ENCODE data around the gene CBL. TPM values are rescaled to one million over a fixed set of nuclear protein-coding genes. Genes with fewer than 3 reads are reported as not detected.

The CBL gene
- total RNA-seq, 2 experiments from 2014 or later = 45.1 to 53.9 TPM

DNA sequence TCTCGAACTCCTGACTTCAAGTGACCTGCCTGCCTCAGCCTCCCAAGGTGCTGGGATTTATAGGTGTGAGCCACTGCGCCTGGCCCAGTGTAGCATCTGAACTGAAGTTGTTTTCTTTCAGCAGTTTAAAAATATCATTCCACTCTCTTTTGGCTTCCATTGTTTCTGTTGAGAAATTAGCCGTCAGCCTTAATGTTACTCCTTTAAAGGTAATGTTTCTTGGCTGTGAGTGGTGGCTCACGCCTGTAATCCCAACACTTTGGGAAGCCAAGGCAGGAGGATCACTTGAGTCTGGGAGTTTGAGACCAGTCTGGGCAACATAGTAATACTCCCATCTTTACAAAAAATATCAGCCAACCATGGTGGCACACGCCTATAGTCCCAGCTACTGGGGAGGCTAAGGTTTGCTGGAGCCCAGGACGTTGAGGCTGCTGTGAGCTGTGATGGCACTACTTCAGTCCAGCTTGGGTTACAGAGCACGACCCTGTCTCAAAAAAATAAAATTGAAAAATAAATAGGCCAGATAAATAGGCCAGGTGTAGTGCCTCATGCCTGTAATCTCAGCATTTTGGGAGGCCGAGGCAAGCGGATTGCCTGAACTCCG is 84.9 kb downstream of the CBL start:
- Mint-ChIP-seq H3K36me3 (ENCODE audit: low read depth) (peaks cover 34% of the 10 kb centered on the region), H3K27ac (no peak overlapping the region), H3K27me3 (no peaks in the 10 kb centered on the region), H3K4me1 (no peaks in the 10 kb centered on the region), H3K4me3 (no peak overlapping the region), H3K9me3 (peaks cover 3% of the 10 kb centered on the region)
- DNase-seq = no peak
- ChIA-PET CTCF (interaction anchor here (0.7 kb wide), 2 partner anchors 48 to 164 kb away, joined by 3 to 4 read pairs; no protein-coding TSS in a partner anchor), POLR2A (no interaction called here)

DNA sequence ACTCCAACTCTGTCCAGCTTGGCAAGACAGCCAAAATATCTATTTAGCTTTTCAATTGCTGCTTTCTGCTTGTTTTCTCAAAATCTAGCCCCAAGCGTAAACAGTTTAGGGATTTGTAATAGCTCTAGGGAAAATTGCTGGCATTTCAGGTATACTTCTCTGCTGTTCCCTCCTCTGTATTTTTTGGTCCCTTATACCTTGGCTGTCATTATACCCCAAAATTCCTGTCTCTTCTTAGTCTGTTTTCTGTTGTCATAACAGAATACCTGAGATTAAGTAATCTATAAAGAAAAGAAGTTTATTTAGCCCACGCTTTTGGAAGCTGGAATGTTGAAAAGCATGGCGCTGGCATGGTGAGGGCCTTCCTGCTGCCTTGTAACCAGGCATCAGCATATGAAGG is 87.3 kb downstream of the CBL start:
- Mint-ChIP-seq H3K27ac (no peak overlapping the region), H3K36me3 (ENCODE audit: low read depth) (peaks cover 37% of the 10 kb centered on the region), H3K27me3 (no peaks in the 10 kb centered on the region), H3K4me3 (no peak overlapping the region), H3K4me1 (no peaks in the 10 kb centered on the region), H3K9me3 (peaks cover 3% of the 10 kb centered on the region)
- DNase-seq = no peak
- ChIA-PET POLR2A (no interaction called here), CTCF (interaction anchor here (1.3 kb wide), 1 partner anchor 9 kb away, joined by 4 read pairs; no protein-coding TSS in a partner anchor)

DNA sequence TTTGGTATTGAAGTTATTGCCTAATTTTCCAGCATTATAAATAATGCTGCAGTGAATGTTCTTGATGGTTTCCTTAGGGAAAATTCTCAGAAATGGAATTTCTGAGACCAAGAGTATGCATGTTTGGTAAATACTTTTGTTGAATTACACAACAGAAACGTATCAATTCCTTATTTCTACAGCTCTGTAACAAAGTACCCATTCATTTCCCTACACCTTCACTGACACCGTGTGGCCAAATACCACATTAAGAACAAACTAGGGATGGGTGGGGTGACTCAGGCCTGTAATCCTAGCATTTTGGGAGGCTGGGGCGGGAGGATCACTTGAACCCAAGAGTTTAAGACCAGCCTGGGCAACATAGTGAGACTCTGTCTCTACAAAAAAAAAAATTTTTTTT is 89.0 kb downstream of the CBL start:
- peaks cover 41% of the 10 kb centered on the region for H3K36me3 Mint-ChIP-seq (ENCODE audit: low read depth)
- CTCF ChIA-PET = no interaction called here
- H3K27me3 Mint-ChIP-seq = no peaks in the 10 kb centered on the region

DNA sequence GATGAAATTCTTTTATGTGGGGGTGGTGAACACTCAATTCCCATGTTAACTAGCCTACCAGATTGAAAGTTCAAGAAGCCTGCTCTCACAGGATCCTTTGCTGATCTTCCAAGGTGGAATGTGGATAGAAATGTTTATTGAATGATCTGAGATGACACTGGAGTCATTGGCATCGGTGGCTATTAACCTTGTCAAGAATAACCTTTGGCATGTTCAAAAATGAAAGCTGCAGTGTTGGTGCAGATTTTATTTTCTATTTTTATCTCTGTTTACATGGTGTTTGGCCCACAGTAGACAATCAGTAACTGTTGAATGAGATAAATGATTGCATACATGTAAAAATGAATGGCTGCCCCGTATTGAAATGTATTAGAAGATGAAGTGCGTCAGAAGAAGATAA is 91.8 kb downstream of the CBL start:
- ChIA-PET CTCF (interaction anchor here (1.2 to 1.3 kb wide), 4 partner anchors 13 to 242 kb away, joined by 3 to 4 read pairs (median 3); no protein-coding TSS in a partner anchor), POLR2A (no interaction called here)
- no peak for DNase-seq
- H3K4me3 Mint-ChIP-seq = no peak overlapping the region
- H3K36me3 Mint-ChIP-seq (ENCODE audit: low read depth) = peaks cover 46% of the 10 kb centered on the region
- no peak overlapping the region for H3K27ac Mint-ChIP-seq
- H3K4me1 Mint-ChIP-seq = peaks cover 2% of the 10 kb centered on the region
- H3K27me3 Mint-ChIP-seq = no peaks in the 10 kb centered on the region
- no peaks in the 10 kb centered on the region for H3K9me3 Mint-ChIP-seq

More for the DNA sequence above, 89.0 kb downstream of the CBL start:
- no peaks in the 10 kb centered on the region for H3K4me1 Mint-ChIP-seq
- POLR2A ChIA-PET = no interaction called here
- DNase-seq = no peak
- no peak overlapping the region for H3K27ac Mint-ChIP-seq
- peaks cover 3% of the 10 kb centered on the region for H3K9me3 Mint-ChIP-seq
- no peak overlapping the region for H3K4me3 Mint-ChIP-seq

DNA sequence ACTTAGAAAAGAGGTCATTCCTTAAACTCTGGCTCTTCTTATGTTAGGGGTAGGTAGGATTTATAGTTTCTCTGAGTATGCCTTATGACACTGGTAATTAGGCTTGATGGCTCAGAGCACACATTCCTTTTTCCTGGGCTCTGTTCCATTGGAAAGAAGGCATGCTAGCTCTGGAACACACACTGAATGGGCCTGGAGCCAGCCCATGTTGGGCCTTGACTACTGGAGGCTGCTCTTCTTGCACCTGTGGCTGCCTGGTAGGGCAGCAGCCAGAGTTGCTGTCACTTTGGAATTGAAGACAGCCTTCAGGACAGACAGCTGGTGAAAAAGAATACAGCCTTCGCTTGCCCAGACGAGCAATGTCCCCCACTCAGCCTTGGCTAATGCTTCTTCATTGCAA is 92.6 kb downstream of the CBL start:
- no peaks in the 10 kb centered on the region for H3K9me3 Mint-ChIP-seq
- H3K4me1 Mint-ChIP-seq = peaks cover 2% of the 10 kb centered on the region
- no peak overlapping the region for H3K4me3 Mint-ChIP-seq
- no peaks in the 10 kb centered on the region for H3K27me3 Mint-ChIP-seq
- ChIA-PET CTCF (interaction anchor here (1.3 kb wide), 1 partner anchor 14 kb away, joined by 3 read pairs; no protein-coding TSS in a partner anchor), POLR2A (no interaction called here)
- H3K36me3 Mint-ChIP-seq (ENCODE audit: low read depth) = peaks cover 54% of the 10 kb centered on the region
- no peak overlapping the region for H3K27ac Mint-ChIP-seq
- no peak for DNase-seq

DNA sequence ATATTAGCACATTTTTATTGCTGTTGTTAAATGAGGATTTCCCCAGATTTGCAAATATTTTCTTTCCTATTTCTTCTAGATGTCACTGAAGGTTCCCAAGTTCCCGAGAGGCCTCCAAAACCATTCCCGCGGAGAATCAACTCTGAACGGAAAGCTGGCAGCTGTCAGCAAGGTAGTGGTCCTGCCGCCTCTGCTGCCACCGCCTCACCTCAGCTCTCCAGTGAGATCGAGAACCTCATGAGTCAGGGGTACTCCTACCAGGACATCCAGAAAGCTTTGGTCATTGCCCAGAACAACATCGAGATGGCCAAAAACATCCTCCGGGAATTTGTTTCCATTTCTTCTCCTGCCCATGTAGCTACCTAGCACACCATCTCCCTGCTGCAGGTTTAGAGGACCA is 93.3 kb downstream of the CBL start:
- ChIA-PET POLR2A (no interaction called here), CTCF (interaction anchor here (0.5 to 1.8 kb wide), 6 partner anchors 15 to 95 kb away, joined by 3 to 5 read pairs (median 4); no protein-coding TSS in a partner anchor)
- H3K4me1 Mint-ChIP-seq = peaks cover 5% of the 10 kb centered on the region
- H3K27ac Mint-ChIP-seq = no peak overlapping the region
- DNase-seq = no peak
- H3K36me3 Mint-ChIP-seq (ENCODE audit: low read depth) = peaks cover 58% of the 10 kb centered on the region
- H3K27me3 Mint-ChIP-seq = no peaks in the 10 kb centered on the region
- H3K9me3 Mint-ChIP-seq = no peaks in the 10 kb centered on the region
- H3K4me3 Mint-ChIP-seq = no peak overlapping the region

DNA sequence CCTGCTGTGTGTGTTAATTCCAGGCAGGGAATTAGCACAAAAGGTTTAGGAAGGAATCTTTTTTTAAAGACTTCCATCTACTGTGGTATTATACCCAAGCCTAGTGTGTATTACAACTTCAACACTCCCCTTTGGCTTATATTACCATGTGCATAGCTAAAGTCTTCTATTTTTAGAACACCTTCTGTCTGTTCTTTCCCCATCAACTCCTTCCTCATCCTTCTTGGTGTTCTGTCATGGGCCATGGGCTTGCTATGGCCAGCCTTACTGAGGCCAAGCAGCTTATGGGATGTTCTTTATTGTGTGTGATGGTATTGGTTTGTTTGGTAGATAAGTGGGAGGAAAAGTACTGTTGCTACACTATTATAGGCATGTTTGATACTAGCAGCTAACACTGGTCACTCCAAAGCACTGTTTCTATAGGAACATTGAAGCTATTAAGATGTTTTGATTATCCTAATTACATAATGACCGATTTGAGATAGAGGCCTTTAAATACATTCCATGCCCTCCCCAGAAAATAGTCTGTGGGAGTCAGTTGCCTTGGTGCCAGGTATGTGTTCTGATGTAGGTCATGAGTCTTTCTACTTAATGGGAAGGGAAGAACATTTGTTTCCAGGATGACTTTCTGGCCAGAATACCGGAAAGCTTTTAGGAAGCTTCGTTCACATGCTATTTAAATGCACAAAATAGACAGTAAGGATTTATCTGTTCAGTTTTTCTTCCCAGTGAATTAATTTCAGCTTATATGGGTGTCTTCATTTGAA is 94.2 kb downstream of the CBL start:
- H3K27ac Mint-ChIP-seq = no peak overlapping the region
- H3K36me3 Mint-ChIP-seq (ENCODE audit: low read depth) = peaks cover 63% of the 10 kb centered on the region
- H3K9me3 Mint-ChIP-seq = no peaks in the 10 kb centered on the region
- no peak for DNase-seq
- no peaks in the 10 kb centered on the region for H3K27me3 Mint-ChIP-seq
- H3K4me1 Mint-ChIP-seq = peaks cover 13% of the 10 kb centered on the region
- ChIA-PET POLR2A (no interaction called here), CTCF (interaction anchor here (1.0 to 1.8 kb wide), 5 partner anchors 16 to 96 kb away, joined by 3 to 5 read pairs (median 4); no protein-coding TSS in a partner anchor)
- no peak overlapping the region for H3K4me3 Mint-ChIP-seq

DNA sequence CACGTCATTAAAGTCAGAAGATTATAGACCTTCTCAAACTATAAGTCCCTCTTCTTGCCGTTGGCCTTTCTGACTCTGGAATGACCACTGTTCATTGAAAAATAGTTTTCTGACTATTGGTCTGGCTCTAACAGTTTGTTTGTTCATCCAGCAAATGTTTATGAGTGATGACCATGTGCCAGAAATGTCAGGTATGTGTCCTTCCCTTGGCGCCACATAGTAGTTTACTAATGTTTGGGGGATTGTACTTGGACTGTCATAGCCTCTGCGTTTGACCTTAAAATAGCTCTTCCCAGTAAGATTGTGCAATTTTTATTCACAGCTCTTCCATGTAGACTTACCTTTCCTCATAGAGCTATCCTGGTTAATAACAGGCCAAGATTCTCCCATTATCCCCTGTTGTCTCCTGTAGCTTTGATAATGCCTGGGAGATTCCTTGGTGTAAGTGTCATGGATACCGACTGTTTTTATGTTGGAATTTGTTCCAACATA is 97.1 kb downstream of the CBL start:
- ChIA-PET CTCF (interaction anchor here (0.5 to 8.9 kb wide), 3 partner anchors 18 to 538 kb away, joined by 4 to 80 read pairs (median 7); no protein-coding TSS in a partner anchor), POLR2A (no interaction called here)
- Mint-ChIP-seq H3K4me3 (no peak overlapping the region), H3K27ac (no peak overlapping the region), H3K4me1 (peaks cover 31% of the 10 kb centered on the region), H3K9me3 (no peaks in the 10 kb centered on the region), H3K36me3 (ENCODE audit: low read depth) (peaks cover 52% of the 10 kb centered on the region), H3K27me3 (no peaks in the 10 kb centered on the region)
- DNase-seq = no peak

DNA sequence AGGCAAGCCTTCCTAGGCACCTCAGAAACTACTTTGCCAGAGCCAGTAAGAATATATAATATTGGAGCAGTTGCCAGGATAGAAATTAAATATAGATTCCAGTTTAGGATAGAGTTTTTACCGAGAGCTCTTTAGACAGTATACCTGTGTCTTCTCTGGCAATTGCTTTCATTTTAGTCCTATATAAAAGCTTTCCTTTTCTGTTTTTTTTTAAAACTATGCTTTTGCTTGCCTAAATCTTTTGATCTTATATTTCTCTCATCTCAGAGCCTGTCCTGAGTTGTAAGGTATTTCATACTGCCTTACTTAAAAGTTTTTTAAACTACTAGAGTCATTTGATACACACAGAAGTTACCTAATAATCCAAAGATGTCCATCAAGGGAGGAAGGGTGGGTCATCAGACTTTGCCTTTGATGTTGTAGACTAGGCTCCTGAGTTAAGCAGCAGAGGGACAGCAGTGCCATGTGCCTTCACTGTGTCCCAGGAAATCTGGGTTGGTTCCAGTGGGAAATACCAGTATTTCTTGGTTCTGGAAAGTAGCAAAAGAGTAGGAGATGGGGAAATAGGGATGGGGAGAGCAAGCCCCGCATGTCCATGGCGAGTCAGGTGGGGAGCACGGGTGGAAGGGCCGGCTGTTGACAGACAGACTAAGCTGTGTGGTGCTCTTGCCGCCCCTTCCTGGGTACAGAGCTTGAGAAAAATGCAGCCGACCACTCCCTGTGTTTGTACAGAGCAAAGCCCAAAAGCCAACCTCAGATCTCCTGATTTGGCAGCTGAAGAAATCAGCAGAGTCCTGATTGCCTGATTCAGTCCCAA is 99.6 kb downstream of the CBL start:
- Mint-ChIP-seq H3K36me3 (ENCODE audit: low read depth) (peaks cover 34% of the 10 kb centered on the region), H3K4me1 (peaks cover 33% of the 10 kb centered on the region), H3K27me3 (no peaks in the 10 kb centered on the region), H3K9me3 (no peaks in the 10 kb centered on the region), H3K4me3 (no peak overlapping the region), H3K27ac (peak overlapping the region; percentile 81)
- no peak for DNase-seq
- ChIA-PET CTCF (interaction anchor here (1.9 to 8.9 kb wide), 2 partner anchors 10 to 15 kb away, joined by 5 to 80 read pairs; no protein-coding TSS in a partner anchor), POLR2A (no interaction called here)

DNA sequence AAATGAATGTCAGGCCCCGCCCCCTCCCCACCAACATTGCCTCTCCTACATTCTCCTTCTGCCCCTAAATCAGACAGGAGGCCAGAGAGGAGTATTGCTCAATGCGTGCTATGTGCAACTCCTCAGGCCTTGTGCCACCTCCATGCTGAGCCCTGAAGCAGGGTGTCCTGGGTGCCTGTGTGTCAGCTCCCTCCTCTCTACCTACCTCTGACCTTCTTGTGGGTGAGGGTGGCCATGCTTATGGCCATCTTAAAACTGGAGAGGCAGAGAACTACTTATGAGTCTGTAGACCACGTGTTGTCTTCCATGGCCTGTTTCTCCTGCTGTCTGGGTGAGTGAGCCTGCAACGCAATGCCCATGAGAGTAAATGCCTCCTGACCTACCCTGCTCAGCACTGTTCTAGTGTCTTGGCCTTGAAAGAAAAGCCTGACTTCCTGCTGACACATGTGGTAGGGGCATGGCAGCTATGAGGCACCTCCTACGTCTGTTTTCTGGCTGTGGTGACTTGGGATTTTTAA is 100.3 kb downstream of the CBL start:
- no peaks in the 10 kb centered on the region for H3K9me3 Mint-ChIP-seq
- peaks cover 31% of the 10 kb centered on the region for H3K4me1 Mint-ChIP-seq
- H3K27me3 Mint-ChIP-seq = no peaks in the 10 kb centered on the region
- DNase-seq = peak; percentile 40
- H3K4me3 Mint-ChIP-seq = no peak overlapping the region
- CTCF ChIA-PET = interaction anchor here (1.9 to 8.9 kb wide), 2 partner anchors 9 to 15 kb away, joined by 5 to 80 read pairs; no protein-coding TSS in a partner anchor
- peaks cover 28% of the 10 kb centered on the region for H3K36me3 Mint-ChIP-seq (ENCODE audit: low read depth)
- POLR2A ChIA-PET = no interaction called here
- peak overlapping the region; percentile 87 for H3K27ac Mint-ChIP-seq

DNA sequence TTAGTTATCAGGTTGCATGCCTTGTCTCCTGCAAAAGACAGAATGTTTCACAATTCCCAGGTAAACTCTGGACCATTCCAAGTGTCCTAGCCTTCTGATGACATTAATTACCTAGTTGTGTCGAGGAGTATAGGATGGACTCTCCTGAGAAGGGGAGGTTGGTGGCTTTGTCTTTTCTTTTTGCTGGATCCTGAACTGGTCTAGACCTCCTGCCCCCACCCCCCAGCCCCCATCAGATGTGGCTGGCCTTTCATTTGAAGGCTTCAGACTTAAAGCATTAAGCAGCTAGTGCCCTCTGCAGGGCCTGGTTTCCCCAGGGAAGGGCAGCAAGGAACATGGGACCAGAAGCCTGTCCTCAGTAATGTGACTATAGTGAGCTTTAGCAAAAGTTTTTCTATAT is 101.1 kb downstream of the CBL start:
- CTCF ChIA-PET = interaction anchor here (0.6 to 8.9 kb wide), 2 partner anchors 8 to 14 kb away, joined by 3 to 80 read pairs; no protein-coding TSS in a partner anchor
- peaks cover 31% of the 10 kb centered on the region for H3K4me1 Mint-ChIP-seq

DNA sequence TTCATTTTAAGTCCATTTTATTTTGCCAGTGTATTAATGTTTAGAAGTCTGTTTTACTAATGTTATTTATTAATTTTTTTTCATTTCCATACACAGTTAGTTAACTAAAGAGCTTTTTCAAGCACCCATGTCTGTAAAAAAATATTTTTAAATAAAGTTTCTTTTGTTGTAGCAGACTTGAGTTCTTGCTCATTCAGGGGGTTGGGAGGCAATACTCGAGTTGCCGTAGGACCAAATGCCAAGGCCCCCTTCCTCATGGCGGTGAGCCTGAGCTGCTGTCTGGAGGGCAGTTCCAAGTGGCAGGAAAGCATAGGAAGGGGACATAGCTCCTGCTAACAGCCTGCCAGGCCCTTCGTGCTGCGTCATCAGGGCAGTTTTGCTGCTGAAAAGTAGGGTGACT is 101.8 kb downstream of the CBL start:
- no peaks in the 10 kb centered on the region for H3K9me3 Mint-ChIP-seq
- H3K27me3 Mint-ChIP-seq = no peaks in the 10 kb centered on the region
- no peak overlapping the region for H3K4me3 Mint-ChIP-seq
- no peak overlapping the region for H3K27ac Mint-ChIP-seq
- peaks cover 31% of the 10 kb centered on the region for H3K4me1 Mint-ChIP-seq
- H3K36me3 Mint-ChIP-seq (ENCODE audit: low read depth) = peaks cover 21% of the 10 kb centered on the region
- CTCF ChIA-PET = interaction anchor here (0.5 to 8.9 kb wide), 6 partner anchors 7 to 1344 kb away, joined by 3 to 80 read pairs (median 4); no protein-coding TSS in a partner anchor
- no peak for DNase-seq
- POLR2A ChIA-PET = no interaction called here

More for the DNA sequence above, 101.1 kb downstream of the CBL start:
- Mint-ChIP-seq H3K9me3 (no peaks in the 10 kb centered on the region), H3K27ac (peak overlapping the region; percentile 11), H3K36me3 (ENCODE audit: low read depth) (peaks cover 25% of the 10 kb centered on the region), H3K4me3 (no peak overlapping the region), H3K27me3 (no peaks in the 10 kb centered on the region)
- POLR2A ChIA-PET = no interaction called here
- no peak for DNase-seq

Data from activated CD4-positive, alpha-beta T cell treated with anti-CD3 and anti-CD28 coated beads, Interleukin-2, amount 10 ng/mL, durations not matched to agents 7 days and 5 days (primary cell).